Stimulated activated CD4-positive, alpha-beta T cell treated with anti-CD3 and anti-CD28 coated beads, Interleukin-1b, Interleukin-23, amount 100 ng/mL, for 4 hours (primary cell): Measurements from ENCODE around the gene RHOF.
"Not testable (repeated sequence)": the region's sequence is repeated elsewhere in the genome, so short reads cannot be mapped to it uniquely, and the experiment has no call there.

ENCODE experiments used
- DNase-seq, 2 donors: peaks; one replicate each; pipeline ENCODE4 v3.0.0-alpha.2; 2020; ENCODE audit warnings: low read depth in 2 of 2

RHOF gene

GRCh38 chr12:121792607-121793439 is 665 bp downstream of the RHOF start:
- DNase-seq, result peak in 1 of 2 donors; percentile 52

- DNase-seq, result no peak
Observed at GRCh38 chr12:121791671-121792551, 1.6 kb downstream of the RHOF start.

- not testable (repeated sequence) for DNase-seq
Observed at GRCh38 chr12:121790785-121791184, 2.7 kb downstream of the RHOF start.

GRCh38 chr12:121789800-121790728 is 3.4 kb downstream of the RHOF start:
- peak; percentile 89 to 90 for DNase-seq

- DNase-seq, result no peak
Observed at GRCh38 chr12:121789233-121789781, 4.2 kb downstream of the RHOF start.

GRCh38 chr12:121788176-121788818 is 5.2 kb downstream of the RHOF start:
- no peak for DNase-seq

- DNase-seq, result no peak
Observed at GRCh38 chr12:121787063-121788025, 6.1 kb downstream of the RHOF start.

GRCh38 chr12:121786440-121786825 is 7.1 kb downstream of the RHOF start:
- no peak for DNase-seq

GRCh38 chr12:121784460-121784859 is 9.0 kb downstream of the RHOF start:
- no peak for DNase-seq

GRCh38 chr12:121783766-121784165 is 9.7 kb downstream of the RHOF start:
- DNase-seq, result no peak

- peak in 1 of 2 donors; percentile 58 for DNase-seq
Observed at GRCh38 chr12:121781998-121782979, 11.2 kb downstream of the RHOF start.

- no peak for DNase-seq
Observed at GRCh38 chr12:121781484-121781997, 11.9 kb downstream of the RHOF start.

GRCh38 chr12:121780429-121780828 is 13.1 kb downstream of the RHOF start:
- no peak for DNase-seq

GRCh38 chr12:121779422-121779895 is 14.0 kb downstream of the RHOF start:
- no peak for DNase-seq

- DNase-seq, result no peak
Observed at GRCh38 chr12:121778567-121779421, 14.7 kb downstream of the RHOF start.

GRCh38 chr12:121776190-121777098 is 17.0 kb downstream of the RHOF start:
- DNase-seq, result peak; percentile 94 to 96
